Endothelial cell of umbilical vein (primary cell): ENCODE results near the gene CMTM4. TPM values are rescaled to one million over a fixed set of nuclear protein-coding genes. Genes with fewer than 3 reads are reported as not detected.

ENCODE experiments used
- BruUV-seq: library from RNA; stranded (reverse); fragments of 400-500 nt; replicated peaks from 2 replicates; lab custom pipeline; 2021; lab: Mats Ljungman, UMichigan
- CTCF ChIA-PET: fragments of 300-600, 350-600 bp; sonication (Branson Sonifier 250); formaldehyde crosslinking; loops from one replicate; lab custom pipeline; 2021; ENCODE audit warnings: antibody characterized with exemption, inconsistent platforms; lab: Charles Lee
- POLR2A ChIA-PET: fragments of 300-600, 350-600 bp; sonication (Branson Sonifier 250); formaldehyde crosslinking; loops from one replicate; lab custom pipeline; 2021; ENCODE audit warnings: antibody characterized with exemption, inconsistent platforms; lab: Charles Lee
- DNase-seq: peaks from one replicate; pipeline ENCODE4 v3.0.0-alpha.2; 2011; ENCODE audit warnings: low read depth, low spot score
- FAIRE-seq: peaks from 2 replicates; lab custom pipeline; 2011; peaks lifted over from hg19 to GRCh38; lab: Jason Lieb, UNC
- H2AFZ ChIP-seq: 2 replicates; pipeline ENCODE4 v1.6.0; 2012; ENCODE audit warnings: low read depth, low read length, control low read depth, inconsistent platforms
- H3K27ac ChIP-seq: 2 replicates; pipeline ENCODE4 v1.5.1; 2011; ENCODE audit warnings: low read depth, mild to moderate bottlenecking, control low read depth, low read length, moderate library complexity; ENCODE audit not compliant: insufficient read depth
- H3K27me3 ChIP-seq, 2 experiments: 2 replicates each; pipeline versions ENCODE4 v1.6.0 to v1.6.1; 2011; ENCODE audit warnings: low read length in 2 of 2, mixed read lengths in 1 of 2; ENCODE audit not compliant: control insufficient read depth in 2 of 2, insufficient read depth in 2 of 2
- H3K36me3 ChIP-seq, 2 experiments: 2 replicates in 1 of 2; 3 replicates in 1 of 2; pipeline ENCODE4 v1.5.1; 2011; ENCODE audit warnings: low read length in 2 of 2, mild to moderate bottlenecking in 1 of 2, moderate library complexity in 1 of 2; ENCODE audit not compliant: control insufficient read depth in 2 of 2, insufficient read depth in 2 of 2; ENCODE audit errors: extremely low read depth in 1 of 2
- H3K4me1 ChIP-seq: 3 replicates; pipeline ENCODE4 v1.5.1; 2011; ENCODE audit warnings: mild to moderate bottlenecking, low read length; ENCODE audit not compliant: control insufficient read depth, insufficient read depth; ENCODE audit errors: extremely low read depth
- H3K4me2 ChIP-seq: 2 replicates; pipeline ENCODE4 v1.6.1; 2011; ENCODE audit warnings: low read length, control low read depth, mixed read lengths; ENCODE audit not compliant: insufficient read depth
- H3K4me3 ChIP-seq, 3 experiments: fragments of 200-600 bp in 1 of 3; sonication (generic), shearing (Covaris generic) in 1 of 3; replicated peaks in 1 of 3; 2 replicates each; pipeline ENCODE4 v1.5.1; 2011 to 2016; ENCODE audit warnings: control low read depth in 3 of 3, low read length in 3 of 3, mild to moderate bottlenecking in 2 of 3, inconsistent platforms in 1 of 3, low read depth in 1 of 3, moderate library complexity in 1 of 3; ENCODE audit not compliant: insufficient read depth in 1 of 3
- H3K79me2 ChIP-seq: 2 replicates; pipeline ENCODE4 v1.6.0; 2012; ENCODE audit warnings: low read length, inconsistent platforms; ENCODE audit not compliant: control insufficient read depth, insufficient read depth
- H3K9ac ChIP-seq: replicated peaks from 2 replicates; pipeline ENCODE3; 2011; ENCODE audit warnings: low read length, control low read depth; ENCODE audit not compliant: insufficient read depth; ENCODE audit errors: extremely low read depth
- H3K9me1 ChIP-seq: replicated peaks from 3 replicates; pipeline ENCODE4 v1.6.0; 2011; ENCODE audit warnings: mild to moderate bottlenecking, low read length; ENCODE audit not compliant: control insufficient read depth, insufficient read depth; ENCODE audit errors: extremely low read depth
- H3K9me3 ChIP-seq: replicated peaks from 2 replicates; pipeline ENCODE4 v1.5.1; 2012; ENCODE audit warnings: low read length, inconsistent platforms; ENCODE audit not compliant: control insufficient read depth, insufficient read depth
- H4K20me1 ChIP-seq: replicated peaks from 2 replicates; pipeline ENCODE3; 2011; ENCODE audit warnings: mild to moderate bottlenecking, low read length; ENCODE audit not compliant: control insufficient read depth, insufficient read depth; ENCODE audit errors: extremely low read depth
- CTCF ChIP-seq, 2 donors: IDR thresholded peaks; 1 replicate in 1 of 2; 2 replicates in 1 of 2; pipeline ENCODE4 v1.5.1; 2011; ENCODE audit warnings: low read length in 2 of 2, mild to moderate bottlenecking in 2 of 2, moderate library complexity in 2 of 2, control low read depth in 1 of 2, inconsistent platforms in 1 of 2, low read depth in 1 of 2; ENCODE audit not compliant: insufficient read depth in 1 of 2; ENCODE audit errors: extremely low read depth in 1 of 2
- EZH2 ChIP-seq: IDR thresholded peaks from 2 replicates; pipeline ENCODE4 v1.6.1; 2012; ENCODE audit warnings: borderline replicate concordance, low read depth, mild to moderate bottlenecking, moderate library complexity, low read length, inconsistent platforms; ENCODE audit not compliant: severe bottlenecking
- FOS ChIP-seq: IDR thresholded peaks from 2 replicates; pipeline ENCODE4 v1.6.1; 2011; ENCODE audit warnings: mild to moderate bottlenecking, low read length, moderate library complexity, borderline replicate concordance; ENCODE audit not compliant: insufficient read depth
- GATA2 ChIP-seq: IDR thresholded peaks from 2 replicates; pipeline ENCODE4 v1.7.0; 2011; ENCODE audit warnings: low read depth, mild to moderate bottlenecking, moderate library complexity, mixed read lengths, low read length; ENCODE audit not compliant: insufficient read length, insufficient read depth
- JUN ChIP-seq: IDR thresholded peaks from 2 replicates; pipeline ENCODE4 v1.6.1; 2011; ENCODE audit warnings: borderline replicate concordance, low read depth; ENCODE audit not compliant: insufficient read length, insufficient read depth
- MAX ChIP-seq: IDR thresholded peaks from 2 replicates; pipeline ENCODE4 v1.6.1; 2011; ENCODE audit not compliant: insufficient read depth, insufficient read length
- MYC ChIP-seq: IDR thresholded peaks from one replicate; pipeline ENCODE4 v1.6.1; 2011; ENCODE audit warnings: mild to moderate bottlenecking, low read depth, low read length
- POLR2A ChIP-seq: IDR thresholded peaks from 2 replicates; pipeline ENCODE4 v1.6.1; 2012; ENCODE audit warnings: low read depth, mild to moderate bottlenecking, control low read depth, low read length
- POLR2AphosphoS5 ChIP-seq: IDR thresholded peaks from 2 replicates; pipeline ENCODE4 v1.6.1; 2012; ENCODE audit warnings: low read depth, mild to moderate bottlenecking, control low read depth, low read length, moderate library complexity; ENCODE audit not compliant: insufficient read depth
- dilution Hi-C: fragments of 300-500 bp; cut with MboI; formaldehyde crosslinking; loops from one replicate; pipeline ENCODE4 v1.15.0; 2019; ENCODE audit warnings: low sequenced_read_pairs; ENCODE audit not compliant: extremely low pct_ligation_motif_present
- intact Hi-C: fragments of 100-400 bp; cut with micrococcal nuclease; formaldehyde crosslinking; loops from one replicate; pipeline ENCODE4 v1.10.0; 2022
- polyA plus RNA-seq, 4 experiments: library from polyadenylated mRNA; depleted of rRNA in 3 of 4; stranded (reverse) in 3 of 4; unstranded in 1 of 4; fragments of >200 nt; gene quantifications; 2 replicates each; pipeline versions ENCODE4 v1.2.1 to v1.2.3, GENCODE V29; 2011 to 2012; ENCODE audit warnings: missing spikeins in 1 of 4
- total RNA-seq: library from RNA; stranded (reverse); gene quantifications from 2 replicates; pipeline ENCODE4 v1.2.3, GENCODE V29; 2021

The CMTM4 gene
- total and polyA plus RNA-seq, 2 donors (not counting 3 experiments of a cell fraction or from before 2014, with no cell fraction given), result 9.0 to 10.7 TPM

GRCh38 chr16:66574531-66574930 is 122.0 kb downstream of the CMTM4 start:
- peaks cover 4 to 13% of the 10 kb centered on the region in 2 experiments for H3K27me3 ChIP-seq
- H3K27ac ChIP-seq, result no peak overlapping the region
- FAIRE-seq (no peak), DNase-seq (no peak)
- H3K9ac ChIP-seq, result no peak overlapping the region
- CTCF ChIA-PET, result interaction anchor here (1.0 to 1.8 kb wide), 3 partner anchors 11 to 34 kb away, joined by 3 to 9 read pairs (median 4); no protein-coding TSS in a partner anchor
- no peak overlapping the region for H3K4me2 ChIP-seq
- BruUV-seq, result no TSS peak
- H3K4me3 ChIP-seq, result no peak overlapping the region
- no peaks in the 10 kb centered on the region for H3K36me3 ChIP-seq
- intact Hi-C loops (no loop called here), dilution Hi-C loops (no loop called here)
- TF ChIP-seq MAX, result no peak
- no peak for TF ChIP-seq POLR2AphosphoS5
- TF ChIP-seq GATA2, result no peak
- TF ChIP-seq EZH2, result no peak
- TF ChIP-seq JUN, result no peak
- TF ChIP-seq FOS, result no peak
- no peak for TF ChIP-seq MYC
- TF ChIP-seq POLR2A, result no peak
- no peak for TF ChIP-seq CTCF (IDR thresholded peaks at IDR 0.05; ENCODE audit: extremely low read depth in 1 of 2, insufficient read depth in 1 of 2, low read depth in 1 of 2, low read length in 2 of 2)
- H3K4me1 ChIP-seq, result peaks cover 21% of the 10 kb centered on the region
- no peak overlapping the region for H2AFZ ChIP-seq
- no peaks in the 10 kb centered on the region for H3K9me3 ChIP-seq
- no peaks in the 10 kb centered on the region for H4K20me1 ChIP-seq
- no peaks in the 10 kb centered on the region for H3K79me2 ChIP-seq
- H3K9me1 ChIP-seq, result no peaks in the 10 kb centered on the region
- POLR2A ChIA-PET, result no interaction called here
